Measurements from ENCODE around the gene DUS3L.
"Not testable (repeated sequence)": the region's sequence is repeated elsewhere in the genome, so short reads cannot be mapped to it uniquely, and the experiment has no call there.

DUS3L gene

DNA sequence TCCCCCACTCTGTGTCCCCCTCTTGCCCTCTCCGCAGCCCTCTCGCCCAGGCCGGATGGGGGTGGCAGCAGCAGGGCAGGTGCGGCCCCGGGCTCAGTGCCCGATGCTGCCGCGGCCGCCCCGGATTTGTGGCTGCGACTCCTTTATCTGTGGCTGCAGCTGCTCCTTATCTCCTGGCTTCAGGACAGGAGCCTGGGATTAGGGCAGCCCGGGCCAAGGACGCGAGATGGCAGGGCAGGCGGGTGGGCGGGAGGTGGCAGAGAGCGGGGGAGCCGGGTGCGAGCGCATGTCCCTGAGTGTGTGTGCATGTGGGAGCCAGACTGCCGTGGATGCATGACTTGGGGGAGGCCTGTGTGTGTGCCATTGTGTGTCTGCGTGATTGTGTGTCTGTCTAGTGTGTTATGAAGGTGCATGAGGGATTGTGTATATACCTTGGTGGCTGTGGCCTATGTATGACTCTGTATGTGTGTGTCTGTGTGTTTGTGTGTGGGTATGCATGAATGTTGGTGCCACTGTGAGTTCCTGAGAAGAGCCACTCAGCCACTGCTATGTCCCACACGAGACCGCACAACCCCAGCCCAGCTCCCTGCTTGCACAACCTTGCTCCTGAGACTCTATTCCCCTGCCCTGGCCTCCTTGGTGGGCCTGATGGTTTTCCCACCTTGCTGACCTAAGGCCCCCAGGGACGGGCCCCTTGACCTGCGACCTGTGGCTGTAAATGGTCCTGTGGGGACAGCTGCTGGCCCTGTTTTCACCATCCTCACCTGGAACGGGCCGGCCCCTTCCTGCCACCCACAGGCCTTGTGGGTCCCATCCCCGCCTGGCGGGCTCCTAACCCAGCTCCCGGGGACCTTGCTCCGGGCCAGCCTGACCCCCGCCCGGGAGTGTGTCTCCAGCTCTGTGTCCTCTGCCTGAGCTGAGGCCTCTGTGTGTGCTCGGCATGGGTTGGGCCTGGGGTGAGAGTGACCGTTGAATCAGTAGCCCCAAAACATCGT lies 8.6 kb upstream of the DUS3L start:
- FAIRE-seq: no peak

DNA sequence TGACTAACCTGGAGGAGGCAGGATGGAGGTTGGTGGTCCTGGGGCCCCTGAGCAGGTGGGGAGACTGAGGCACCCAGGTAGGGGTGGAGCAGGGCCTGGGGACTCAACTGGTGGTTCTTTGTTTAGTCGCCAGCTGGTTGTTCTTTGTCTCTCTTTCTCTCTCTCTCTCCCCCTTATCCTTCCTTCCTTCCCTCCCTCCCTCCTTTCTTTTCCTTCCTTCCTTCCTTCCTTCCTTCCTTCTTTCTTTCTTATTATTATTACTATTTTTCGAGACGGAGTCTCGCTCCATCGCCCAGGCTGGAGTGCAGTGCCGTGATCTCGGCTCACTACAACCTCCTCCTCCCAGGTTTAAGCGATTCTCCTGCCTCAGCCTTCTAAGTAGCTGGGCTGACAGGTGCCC lies 7.3 kb upstream of the DUS3L start:
- no peak for FAIRE-seq

DNA sequence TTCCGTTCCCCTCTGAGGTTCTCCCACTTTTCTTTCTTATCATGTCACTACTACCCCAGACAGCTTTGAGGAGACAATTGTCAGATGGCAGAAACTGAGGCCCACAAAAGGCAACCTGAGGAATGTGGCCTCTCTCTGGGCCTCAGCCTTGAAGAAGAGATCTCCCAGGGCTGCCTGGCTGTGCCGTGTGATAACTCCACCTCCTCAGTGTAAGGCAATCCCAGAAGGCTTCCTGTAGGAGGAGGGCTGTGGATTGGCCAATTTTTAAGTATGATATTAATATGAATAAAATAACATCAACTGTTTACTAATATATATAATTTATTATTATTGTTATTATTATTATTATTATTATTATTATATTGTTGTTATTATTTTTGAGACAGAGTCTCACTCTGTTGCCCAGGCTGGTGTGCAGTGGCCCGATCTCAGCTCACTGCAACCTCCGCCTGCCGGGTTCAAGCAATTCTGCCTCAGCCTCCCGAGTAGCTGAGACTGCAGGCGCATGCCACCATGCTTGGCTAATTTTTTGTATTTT lies 4.5 kb upstream of the DUS3L start:
- FAIRE-seq: no peak

DNA sequence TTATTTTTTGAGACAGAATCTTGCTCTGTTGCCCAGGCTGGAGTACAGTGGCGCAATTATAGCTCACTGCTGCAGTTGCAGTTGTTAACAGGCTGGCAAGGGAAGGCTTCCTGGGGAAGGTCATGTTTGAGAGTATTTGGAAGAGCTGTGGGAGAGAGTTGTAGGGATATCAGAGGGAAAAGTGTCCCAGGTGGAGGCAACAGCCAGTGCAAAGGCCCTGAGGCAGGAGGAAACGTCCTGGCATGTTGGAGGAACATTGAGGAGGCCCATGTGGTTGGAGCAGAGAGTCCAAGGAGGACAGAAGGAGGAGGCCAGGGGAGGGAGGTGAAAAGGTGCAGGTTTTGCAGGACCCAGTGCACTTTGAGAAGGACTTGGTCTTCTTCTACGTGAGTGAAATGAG lies 2.2 kb upstream of the DUS3L start:
- no peak for FAIRE-seq

DNA sequence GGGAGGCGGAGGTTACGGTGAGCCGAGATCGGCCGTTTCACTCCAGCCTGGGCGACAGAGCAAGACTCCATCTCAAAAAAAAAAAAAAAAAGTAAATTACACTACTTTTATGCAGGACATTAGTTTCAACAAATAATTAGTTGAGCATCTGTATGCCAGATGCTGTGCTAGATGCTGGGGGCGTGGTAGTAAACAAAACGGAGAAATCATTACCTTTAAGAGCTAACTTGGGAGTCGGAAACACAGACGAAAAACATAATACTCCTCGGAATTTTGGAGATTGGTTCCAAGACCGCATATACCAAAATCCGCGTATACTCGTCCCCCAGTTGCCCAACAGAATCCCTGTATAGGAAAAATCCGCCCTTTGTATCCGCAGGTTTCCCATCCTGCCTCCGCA lies 1.3 kb upstream of the DUS3L start:
- no peak for FAIRE-seq

DNA sequence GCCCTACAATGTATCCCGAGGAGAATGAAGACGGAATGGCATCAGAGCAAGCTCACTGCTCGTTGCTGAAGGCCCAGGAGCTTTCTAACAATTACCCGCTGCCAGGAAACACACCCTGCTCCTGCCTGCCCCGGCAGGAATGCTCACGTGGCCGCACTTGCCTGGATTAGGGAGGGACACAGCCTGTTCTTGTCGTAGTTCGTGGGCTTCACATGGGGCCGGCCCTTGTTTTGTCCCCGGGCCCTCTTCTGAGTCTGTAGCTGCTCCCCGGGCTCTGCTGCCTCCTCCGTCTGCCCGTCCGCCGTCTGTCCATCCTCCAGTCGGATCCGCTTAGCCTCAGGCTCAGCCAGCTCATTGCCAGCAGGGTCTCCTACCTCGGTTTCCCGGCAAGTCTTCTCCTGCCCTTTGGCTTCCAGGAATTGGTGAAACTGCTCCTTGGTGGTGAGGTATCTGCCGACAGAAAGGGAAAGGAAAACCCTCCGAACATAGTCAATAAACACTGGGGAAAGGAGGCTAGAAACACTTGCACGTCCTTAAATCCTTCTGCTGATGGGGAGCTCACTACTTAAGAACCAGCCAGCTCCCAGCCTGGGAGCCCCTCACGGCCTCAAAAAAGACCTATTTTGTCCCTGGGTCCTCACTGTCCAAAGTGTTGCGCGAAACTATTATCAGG lies 941 bp downstream of the DUS3L start:
- no peak for FAIRE-seq

DNA sequence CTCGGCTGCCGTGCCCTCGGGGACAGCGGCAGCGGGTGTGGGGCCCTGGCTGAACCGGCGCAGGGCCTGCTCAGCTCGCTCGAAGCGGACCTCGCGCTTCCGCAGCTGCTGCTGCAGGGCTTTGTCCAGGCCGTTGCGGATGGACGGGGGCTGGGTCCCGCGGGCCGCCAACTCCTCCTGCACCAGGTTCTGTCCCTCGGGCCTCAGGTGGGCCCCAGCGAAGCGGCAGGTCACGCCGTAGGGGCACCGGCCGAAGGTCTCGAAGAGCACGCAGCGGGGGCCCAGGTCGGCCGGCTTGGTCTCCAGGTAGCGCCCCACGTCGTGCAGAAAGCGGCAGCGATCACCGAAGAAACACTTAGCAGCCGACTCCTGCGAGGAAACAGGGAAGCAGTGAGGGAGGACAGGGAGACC lies 1.6 kb downstream of the DUS3L start:
- no peak for FAIRE-seq

DNA sequence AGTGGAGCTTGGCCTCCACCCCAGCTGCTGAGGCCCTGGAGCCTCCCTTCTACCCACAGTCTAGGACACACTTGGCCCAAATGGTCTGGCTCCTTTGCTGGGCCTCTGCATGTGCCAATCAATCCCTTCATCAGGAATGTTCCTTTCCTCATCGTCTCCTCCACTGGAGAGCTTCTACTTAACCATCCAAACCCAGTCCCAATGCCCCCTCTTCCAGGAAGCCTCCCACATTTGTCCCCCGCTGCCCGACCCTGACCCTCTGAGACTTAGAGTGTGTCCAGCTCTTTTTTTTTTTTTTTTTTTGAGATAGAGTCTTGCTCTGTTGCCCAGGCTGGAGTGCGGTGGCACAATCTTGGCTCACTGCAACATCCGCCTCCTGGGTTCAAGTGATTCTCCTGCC lies 2.5 kb downstream of the DUS3L start:
- FAIRE-seq: no peak

DNA sequence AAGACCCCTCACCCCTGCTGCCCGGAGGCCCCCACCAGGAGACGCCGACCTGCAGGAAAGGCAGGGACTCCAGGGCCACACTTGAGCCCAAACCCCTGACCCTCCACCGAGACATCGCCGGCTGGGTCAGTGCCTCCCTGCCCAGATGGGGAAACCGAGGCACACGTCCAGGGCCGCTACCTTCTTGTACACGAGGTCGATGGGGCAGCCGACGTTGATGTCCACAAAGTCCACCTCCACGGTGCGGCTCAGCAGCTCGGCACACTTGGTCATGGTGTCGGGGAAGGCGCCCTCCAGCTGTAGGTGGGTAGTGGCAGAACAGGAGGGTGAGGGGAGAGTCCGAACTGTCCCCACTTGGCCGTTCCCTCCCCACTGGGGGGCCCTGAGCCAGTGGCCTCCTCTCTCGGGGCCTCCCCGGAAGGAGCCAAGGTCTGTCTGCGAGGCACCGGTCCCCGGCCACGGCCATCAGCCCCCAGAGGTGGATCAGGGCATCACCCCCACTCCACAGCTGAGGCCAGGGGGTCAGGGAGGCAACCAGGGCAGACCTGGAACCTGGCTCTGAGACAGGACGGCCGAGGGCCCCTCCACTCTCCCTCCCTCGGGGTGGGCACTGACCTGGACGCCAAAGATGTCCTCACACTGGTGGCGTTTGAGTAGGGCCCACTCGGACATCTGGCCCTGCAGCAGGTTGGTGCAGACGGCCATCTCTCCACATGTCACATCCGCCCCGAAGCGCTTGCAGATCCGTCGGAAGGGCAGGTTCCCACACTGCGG lies 3.4 kb downstream of the DUS3L start:
- no peak for FAIRE-seq

DNA sequence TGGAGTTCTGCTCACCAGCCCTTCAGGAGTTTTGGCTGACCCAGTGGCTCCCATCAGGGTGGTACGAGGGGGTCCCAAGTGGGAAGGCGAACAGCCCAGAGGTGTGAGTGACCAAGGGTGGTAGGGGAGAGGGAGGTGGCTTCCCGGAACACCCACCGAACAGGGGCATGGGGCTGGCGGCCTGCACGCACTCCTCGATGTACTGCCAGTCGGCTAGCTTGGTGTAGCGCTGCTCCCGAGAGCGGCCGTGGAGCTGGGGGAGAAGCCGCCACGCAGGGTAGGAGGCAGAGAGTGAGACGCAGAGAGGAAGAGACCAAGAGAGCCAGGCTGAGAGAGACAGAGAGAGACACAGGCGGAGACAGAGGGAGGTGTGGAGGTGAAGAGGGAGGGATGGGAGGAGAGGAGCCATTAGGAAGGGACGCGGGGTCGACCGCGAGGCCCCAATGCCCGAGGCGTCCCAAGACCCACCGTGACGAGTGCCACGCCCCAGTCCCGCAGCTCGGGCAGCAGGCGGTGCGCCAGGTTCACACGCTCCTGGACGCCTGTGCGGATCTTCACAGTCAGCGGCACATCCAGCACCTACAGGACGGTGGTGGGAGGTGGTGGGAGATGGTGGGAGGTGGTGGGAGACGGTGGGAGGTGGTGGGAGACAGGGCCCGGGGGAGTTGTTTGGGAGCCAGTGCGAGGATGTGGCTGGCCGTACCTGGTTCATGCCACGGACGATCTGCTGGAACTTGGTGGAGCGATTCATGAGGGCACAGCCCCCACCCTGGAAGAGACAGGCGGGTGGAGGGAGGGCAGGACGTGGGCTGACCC lies 4.2 kb downstream of the DUS3L start:
- no peak for FAIRE-seq

DNA sequence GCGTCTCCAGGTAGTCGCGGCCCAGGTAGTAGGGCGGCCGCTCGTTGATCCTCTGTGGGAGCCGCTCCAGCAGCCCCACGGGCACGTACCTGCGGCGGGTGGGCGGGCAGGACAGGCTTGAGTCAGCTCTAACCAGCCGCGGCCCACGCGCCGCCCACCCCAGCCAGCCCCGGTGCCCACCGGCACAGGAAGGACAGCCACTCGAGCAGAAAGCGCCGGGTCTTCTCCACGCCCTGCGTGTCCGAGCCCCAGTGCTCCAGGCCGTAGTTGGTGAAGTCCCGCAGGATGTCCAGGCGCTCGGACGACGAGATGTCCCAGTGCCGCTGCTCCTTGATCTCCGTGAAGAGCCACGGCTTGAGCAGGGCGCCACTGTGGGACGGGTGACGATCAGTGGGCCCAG lies 5.5 kb downstream of the DUS3L start:
- FAIRE-seq: no peak

DNA sequence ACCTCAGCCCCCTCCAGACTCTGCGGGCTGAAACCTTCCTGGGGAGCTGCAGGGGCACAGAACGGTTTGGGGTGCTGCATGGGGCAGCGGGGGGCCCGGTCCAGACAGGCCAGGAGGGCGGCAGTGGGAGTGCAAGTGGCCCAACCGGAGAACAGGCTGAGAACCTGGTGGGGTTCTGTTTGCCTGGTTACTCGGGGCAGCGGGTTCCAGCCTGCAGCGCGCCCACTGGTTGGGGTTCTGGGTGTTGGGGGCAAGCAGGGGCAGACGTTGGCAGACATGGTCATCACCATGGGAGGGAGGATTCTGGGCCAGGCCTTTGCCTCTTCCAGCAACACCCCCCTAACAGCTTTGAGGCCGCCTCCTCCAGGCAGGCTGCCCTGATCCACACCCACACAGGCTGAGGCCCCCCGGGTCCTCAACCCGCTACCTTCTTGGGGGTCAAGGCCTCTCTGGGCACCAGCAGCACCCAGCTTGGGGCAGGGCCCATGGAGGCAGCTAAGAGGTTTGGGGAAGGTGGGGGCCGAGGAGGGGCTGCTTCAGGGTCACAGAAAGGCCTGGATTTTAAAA lies 6.3 kb downstream of the DUS3L start, which contains the start of gene PRR22:
TSS of gene PRR22 (minus strand) at position 166 of the 567 bp plus-strand sequence. CDS start at position 80, 86 bp downstream.
- no peak for FAIRE-seq

DNA sequence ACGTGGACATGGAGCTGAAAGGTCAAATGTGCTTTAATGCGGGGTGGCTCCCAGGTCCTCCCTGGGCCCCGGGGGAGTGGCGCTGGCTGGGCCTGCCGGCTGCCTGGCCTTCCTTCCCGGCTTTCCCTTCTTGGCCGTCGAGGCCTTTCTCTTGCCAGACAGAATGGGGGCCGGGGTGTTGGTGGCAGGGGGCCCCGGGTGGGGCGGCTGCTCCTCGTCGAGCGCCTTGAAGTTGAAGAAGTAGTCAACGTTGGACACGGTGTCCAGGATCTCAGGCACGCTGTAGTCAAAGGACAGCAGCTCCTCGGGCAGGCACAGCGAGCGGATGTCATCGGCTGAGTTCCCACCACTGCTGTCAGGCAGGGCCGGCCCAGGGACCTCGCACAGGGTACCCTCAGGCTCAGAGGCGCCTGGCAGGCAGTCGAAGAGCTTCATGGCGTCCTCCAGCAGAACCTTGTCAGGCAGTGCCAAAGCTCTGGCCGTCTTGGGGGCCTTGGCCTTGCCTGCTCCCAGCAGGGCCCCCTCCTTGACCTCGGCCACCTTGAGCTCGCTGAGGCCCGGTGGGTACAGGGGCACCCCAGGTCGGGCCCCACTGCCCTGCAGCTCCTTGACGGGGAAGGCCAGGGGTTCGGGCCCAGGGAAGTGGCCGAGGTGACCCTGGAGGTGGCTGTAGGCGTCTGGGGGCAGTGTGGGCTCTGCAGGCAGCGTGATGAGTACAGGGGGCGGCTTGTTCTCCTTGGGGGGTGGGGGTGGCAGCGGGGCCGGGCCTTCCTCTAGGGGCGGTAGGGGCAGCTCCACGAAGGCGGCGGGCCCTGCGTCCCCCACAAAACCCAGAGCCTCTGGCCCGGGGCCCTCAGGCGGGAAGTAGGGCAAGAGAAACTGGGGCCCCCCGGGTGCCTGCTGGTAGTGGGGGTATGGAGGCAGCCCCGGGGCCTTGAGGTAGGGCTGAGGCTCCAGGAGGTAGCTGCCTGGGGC lies 7.7 kb downstream of the DUS3L start:
- FAIRE-seq: no peak

DNA sequence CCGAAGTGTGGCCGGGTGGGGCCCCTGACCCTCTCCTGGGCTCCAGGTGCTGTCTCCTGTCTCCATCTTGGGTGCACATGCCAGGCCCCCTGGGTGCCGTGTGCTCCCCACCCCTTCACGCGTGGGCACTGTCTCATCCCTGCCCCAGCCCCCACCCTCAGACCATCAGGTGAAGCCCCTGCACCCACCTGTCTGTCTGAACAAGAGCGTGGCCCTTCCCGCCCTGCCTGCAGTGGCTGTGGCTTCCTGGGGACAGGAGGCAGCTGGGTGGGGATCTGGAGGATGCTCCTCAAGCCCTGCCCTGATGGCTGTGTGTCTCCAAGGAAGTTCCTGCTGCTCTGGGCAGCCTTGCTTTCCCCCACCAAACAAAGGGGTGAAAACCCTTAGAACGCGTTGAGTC lies 8.6 kb downstream of the DUS3L start:
- FAIRE-seq: no peak

DNA sequence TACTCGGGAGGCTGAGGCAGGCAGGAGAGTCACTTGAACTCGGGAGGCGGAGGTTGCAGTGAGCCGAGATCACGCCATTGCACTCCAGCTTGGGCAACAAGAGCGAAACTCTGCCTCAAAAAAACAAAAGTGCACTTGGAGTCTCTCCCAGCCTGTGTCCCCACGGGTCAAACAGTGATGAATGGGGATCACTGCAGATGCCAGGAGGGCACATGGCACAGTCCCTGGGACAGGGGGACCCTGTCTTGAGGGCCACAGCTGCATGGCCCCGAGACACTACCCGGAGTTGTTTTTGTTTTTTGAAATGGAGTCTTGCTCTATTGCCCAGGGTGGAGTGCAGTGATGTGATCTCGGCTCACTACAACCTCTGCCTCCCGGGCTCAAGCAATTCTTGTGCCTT lies 10.0 kb downstream of the DUS3L start:
- not testable (repeated sequence) for FAIRE-seq

DNA sequence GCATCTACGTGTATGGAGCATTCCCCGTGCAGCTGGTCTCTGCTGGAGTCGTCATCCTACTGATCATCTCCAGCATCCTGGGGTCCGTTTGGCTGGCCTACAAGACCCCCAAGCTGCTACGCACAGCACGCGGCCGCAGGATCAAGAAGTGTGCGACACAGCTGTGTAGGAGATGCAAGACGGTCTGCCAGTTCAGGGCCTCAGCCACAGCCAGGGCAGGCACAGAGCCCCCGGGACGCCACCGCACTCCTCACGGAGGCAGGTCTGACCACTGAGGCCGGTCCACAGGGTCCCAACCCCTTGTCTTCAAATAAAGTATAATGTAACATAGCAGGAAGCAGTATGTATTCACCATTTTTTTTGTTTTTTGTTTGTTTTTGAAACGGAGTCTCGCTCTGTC lies 12.6 kb downstream of the DUS3L start:
- no peak for FAIRE-seq

DNA sequence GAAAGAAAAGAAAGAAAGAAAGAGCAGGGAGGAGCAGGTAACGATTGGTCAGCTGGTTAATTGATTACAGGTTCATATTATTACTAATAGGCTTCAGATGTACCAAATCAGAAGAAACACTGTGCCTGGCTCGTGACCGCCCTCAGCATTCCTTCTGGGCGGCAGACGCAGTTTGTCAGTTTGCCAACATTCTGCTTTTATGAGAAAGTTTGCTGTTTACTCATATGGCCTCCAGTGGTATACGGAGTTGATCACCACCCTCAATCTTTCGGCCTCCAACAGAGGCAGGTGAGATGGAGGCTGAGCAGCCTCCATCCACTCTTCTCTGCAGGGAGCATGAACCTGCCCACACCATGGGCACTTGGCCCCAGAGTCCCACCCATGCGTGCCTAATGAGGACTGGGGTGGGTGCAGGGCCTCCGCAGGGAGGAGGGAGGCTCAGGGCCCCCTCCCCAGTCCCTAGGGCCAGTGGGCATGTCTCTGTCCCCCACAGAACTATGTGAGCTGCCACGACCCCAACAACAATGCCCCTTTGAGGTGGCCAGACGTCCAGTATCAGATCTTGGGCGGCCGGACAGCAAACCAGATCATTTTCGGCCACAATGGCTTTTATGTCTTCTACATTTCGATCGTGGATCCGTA lies 15.2 kb downstream of the DUS3L start:
- no peak for FAIRE-seq

DNA sequence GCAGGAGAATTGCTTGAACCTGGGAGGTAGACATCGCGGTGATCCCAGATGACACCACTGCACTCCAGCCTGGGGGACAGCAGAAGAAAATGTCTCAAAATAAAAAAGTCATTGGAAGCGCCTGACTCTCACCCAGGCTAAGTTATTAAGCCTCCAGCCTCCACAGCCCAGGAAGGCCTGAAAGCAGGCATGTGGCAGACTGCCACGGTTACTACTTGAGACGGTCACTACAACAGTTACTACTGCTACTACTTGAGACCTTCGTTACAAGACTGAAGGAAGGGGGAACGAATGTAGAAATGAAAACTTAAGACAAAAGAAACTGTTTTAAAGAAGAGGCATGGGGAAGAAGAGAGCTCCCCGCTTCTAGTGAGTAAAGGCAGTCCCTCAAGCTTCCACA lies 16.0 kb downstream of the DUS3L start:
- no peak for FAIRE-seq

DNA sequence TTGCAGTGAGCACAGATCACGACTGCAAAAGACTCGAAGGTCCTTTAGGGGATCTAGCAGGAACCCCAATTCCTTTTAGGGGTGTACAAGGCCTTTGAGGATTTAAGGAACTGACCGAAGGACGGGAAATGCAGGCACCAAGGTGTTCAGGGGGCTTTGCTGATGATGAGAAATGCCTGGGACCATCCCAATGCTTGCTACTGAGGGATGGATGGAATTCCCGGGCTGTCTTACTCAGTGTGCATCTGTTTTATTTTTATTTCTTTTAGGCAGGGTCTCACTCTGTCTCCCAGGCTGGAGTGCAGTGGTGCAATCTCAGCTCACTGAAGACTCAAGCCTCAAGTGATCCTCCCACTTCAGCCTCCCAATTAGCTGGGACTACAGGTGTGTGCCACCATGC lies 17.7 kb downstream of the DUS3L start:
- no peak for FAIRE-seq

DNA sequence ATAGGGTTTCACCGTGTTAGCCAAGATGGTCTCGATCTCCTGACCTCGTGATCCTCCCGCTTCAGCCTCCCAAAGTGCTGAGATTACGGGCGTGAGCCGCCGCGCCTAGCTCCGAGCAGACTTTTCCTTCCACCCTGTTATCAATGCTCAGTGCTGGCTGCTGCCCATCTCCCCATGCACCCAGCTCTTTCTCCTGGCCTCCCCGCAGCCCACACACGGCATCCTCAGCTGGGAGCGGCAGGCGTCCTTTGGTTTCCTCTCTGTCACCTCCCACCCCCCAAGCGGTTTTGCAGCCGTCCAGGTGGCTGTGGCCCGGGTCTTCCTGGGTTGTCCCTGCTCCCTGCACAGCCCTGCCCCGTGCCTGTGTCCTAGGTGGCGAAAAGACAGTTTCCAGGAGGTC lies 18.5 kb downstream of the DUS3L start:
- FAIRE-seq: no peak
